ENCODE data around the gene ELOVL6. TPM values are rescaled to one million over a fixed set of nuclear protein-coding genes. Genes with fewer than 3 reads are reported as not detected.

The ELOVL6 gene
- total RNA-seq, 1 experiment from 2014 or later, result 38.7 TPM

- no peak overlapping the region for H2AFZ ChIP-seq (ENCODE audit: low read depth, low read length, poor library complexity, severe bottlenecking)
- no TSS peak for BruUV-seq (replicated peaks)
- no peaks in the 10 kb centered on the region for H3K9me2 ChIP-seq (ENCODE audit: insufficient read depth)
- no peaks in the 10 kb centered on the region for H3K9me3 ChIP-seq (ENCODE audit: control insufficient read depth in 1 of 2, insufficient read depth in 1 of 2, low read depth in 1 of 2, low read length in 2 of 2)
- no peak overlapping the region for H3K27ac ChIP-seq (ENCODE audit: low read depth, low read length)
- ChIA-PET RAD21 (ENCODE audit: low non-redundant PET in 1 of 2, low total read pairs in 2 of 2, uncharacterized antibody in 2 of 2, unreplicated experiment in 2 of 2) (no interaction called here), POLR2A (no interaction called here), CTCF (no interaction called here)
- DNase-seq (ENCODE audit: low read depth, low spot score) (no peak), ATAC-seq (no peak)
- H3K27me3 ChIP-seq (ENCODE audit: insufficient read depth, low read length), result no peaks in the 10 kb centered on the region
- no peak overlapping the region for H3K4me3 ChIP-seq (replicated peaks in 1 of 2; ENCODE audit: low read depth in 1 of 2, low read length in 2 of 2)
- no peak for TF ChIP-seq EZH2phosphoT487 (IDR thresholded peaks at IDR 0.05; ENCODE audit: borderline replicate concordance)
- TF ChIP-seq CEBPB (IDR thresholded peaks at IDR 0.05; ENCODE audit: low read depth), result no peak
- no peak for TF ChIP-seq POLR2A (IDR thresholded peaks at IDR 0.05; ENCODE audit: borderline replicate concordance, extremely low read depth, insufficient read depth, insufficient read length)
- no peak for TF ChIP-seq EGR1 (IDR thresholded peaks at IDR 0.05; ENCODE audit: low read depth)
- no peak for TF ChIP-seq MAX (IDR thresholded peaks at IDR 0.05)
- TF ChIP-seq YY1 (IDR thresholded peaks at IDR 0.05; ENCODE audit: extremely low read depth, insufficient replicate concordance, low read depth, low read length), result no peak
- TF ChIP-seq ZNF274 (IDR thresholded peaks at IDR 0.05; ENCODE audit: low read depth, low read length), result no peak
- TF ChIP-seq POLR2AphosphoS5 (IDR thresholded peaks at IDR 0.05; ENCODE audit: low read depth, low read length), result no peak
- TF ChIP-seq SP1 (IDR thresholded peaks at IDR 0.05; ENCODE audit: low read depth), result no peak
- no peak for TF ChIP-seq EZH2 (IDR thresholded peaks at IDR 0.05)
- no peak for TF ChIP-seq ZBTB33 (IDR thresholded peaks at IDR 0.05; ENCODE audit: extremely low read depth, insufficient replicate concordance, low read length)
- TF ChIP-seq RAD21 (IDR thresholded peaks at IDR 0.05; ENCODE audit: low read depth), result no peak
- TF ChIP-seq TCF7L2 (IDR thresholded peaks at IDR 0.05; ENCODE audit: borderline replicate concordance, extremely low read depth, insufficient read depth, insufficient read length), result no peak
- TF ChIP-seq CTCF (IDR thresholded peaks at IDR 0.05 in 2 of 3, conservative IDR thresholded peaks at IDR 0.05 in 1 of 3; ENCODE audit: borderline replicate concordance in 1 of 3, insufficient read depth in 1 of 3, low read depth in 2 of 3, low read length in 2 of 3), result no peak
- TF ChIP-seq SIN3A (IDR thresholded peaks at IDR 0.05; ENCODE audit: low read depth), result no peak
- TF ChIP-seq ZFX (IDR thresholded peaks at IDR 0.05), result no peak
- no peak for TF ChIP-seq FOSL1 (IDR thresholded peaks at IDR 0.05; ENCODE audit: low read depth)
- no peak for TF ChIP-seq CBX3 (IDR thresholded peaks at IDR 0.05; ENCODE audit: low read depth)
- H3K4me1 ChIP-seq (ENCODE audit: control insufficient read depth in 1 of 2, insufficient read depth in 2 of 2, low read length in 2 of 2), result peaks cover 16 to 19% of the 10 kb centered on the region in 2 experiments
- intact Hi-C loops (cut with micrococcal nuclease), result no loop called here
- H3K79me2 ChIP-seq (ENCODE audit: insufficient read depth, low read length), result peaks cover 13% of the 10 kb centered on the region
- no peaks in the 10 kb centered on the region for H3K36me3 ChIP-seq (ENCODE audit: control insufficient read depth in 1 of 2, insufficient read depth in 2 of 2, low read length in 2 of 2)
- no peak overlapping the region for H3K9ac ChIP-seq (ENCODE audit: low read length)
- no peak overlapping the region for H3K4me2 ChIP-seq (ENCODE audit: low read length)
- no peaks in the 10 kb centered on the region for H4K20me1 ChIP-seq (ENCODE audit: insufficient read depth)
Measured at GRCh38 chr4:110202024-110202423, 3.6 kb upstream of the ELOVL6 start.
